Naive thymus-derived CD4-positive, alpha-beta T cell (primary cell): ENCODE measurements around the gene FAF1. TPM values are rescaled to one million over a fixed set of nuclear protein-coding genes. Genes with fewer than 3 reads are reported as not detected.
"Not testable (repeated sequence)": the region's sequence is repeated elsewhere in the genome, so short reads cannot be mapped to it uniquely, and the experiment has no call there.

Source experiments
- ATAC-seq: fragments of 150-1000 bp; cut with Tn5 transposase; 2 replicates; pipeline ENCODE4 v1.10.0; 2021; ENCODE audit warnings: mild to moderate bottlenecking, moderate library complexity
- CTCF ChIA-PET: fragments of 350-600 bp; sonication (Branson Sonifier 250); formaldehyde crosslinking; loops from one replicate; lab custom pipeline; 2021; ENCODE audit warnings: antibody characterized with exemption; lab: Charles Lee
- POLR2A ChIA-PET: fragments of 350-600 bp; sonication (Branson Sonifier 250); formaldehyde crosslinking; loops from one replicate; lab custom pipeline; 2021; ENCODE audit warnings: antibody characterized with exemption, inconsistent platforms; lab: Charles Lee
- DNase-seq, 9 donors: peaks; one replicate each; pipeline versions ENCODE4 v3.0.0 to v3.0.0-alpha.2; 2020 to 2022; ENCODE audit warnings: mixed read lengths in 1 of 9
- H3K27ac ChIP-seq: one replicate; pipeline ENCODE4 v1.7.0; 2013; ENCODE audit warnings: mild to moderate bottlenecking, low read depth, low read length, moderate library complexity
- H3K27me3 ChIP-seq, 2 donors: one replicate each; pipeline ENCODE4 v1.7.0; 2013; ENCODE audit warnings: low read length in 2 of 2, mild to moderate bottlenecking in 2 of 2, moderate library complexity in 2 of 2; ENCODE audit not compliant: control insufficient read depth in 2 of 2, insufficient read depth in 2 of 2
- H3K36me3 ChIP-seq, 3 experiments: 1 replicate in 2 of 3; 2 replicates in 1 of 3; pipeline ENCODE4 v1.7.0; 2013; ENCODE audit warnings: low read length in 3 of 3, mild to moderate bottlenecking in 3 of 3, moderate library complexity in 1 of 3; ENCODE audit not compliant: insufficient read depth in 3 of 3, control insufficient read depth in 2 of 3
- H3K4me1 ChIP-seq, 2 donors: one replicate each; pipeline ENCODE4 v1.7.0; 2013; ENCODE audit warnings: low read length in 2 of 2, mild to moderate bottlenecking in 2 of 2, moderate library complexity in 1 of 2; ENCODE audit not compliant: control insufficient read depth in 2 of 2, insufficient read depth in 2 of 2
- H3K4me3 ChIP-seq: 2 replicates; pipeline ENCODE4 v1.7.0; 2013; ENCODE audit warnings: mild to moderate bottlenecking, low read length
- H3K9me3 ChIP-seq, 3 experiments: 1 replicate in 2 of 3; 2 replicates in 1 of 3; pipeline ENCODE4 v1.7.0; 2013; ENCODE audit warnings: low read length in 3 of 3; ENCODE audit not compliant: control insufficient read depth in 2 of 3
- H3K27ac Mint-ChIP-seq, 9 donors: one replicate each; pipeline ENCODE4 v1.8.0; 2020 to 2022; ENCODE audit warnings: mixed read lengths in 9 of 9, mild to moderate bottlenecking in 8 of 9, moderate library complexity in 5 of 9, inconsistent platforms in 2 of 9
- H3K27me3 Mint-ChIP-seq, 5 donors: one replicate each; pipeline ENCODE4 v1.8.0; 2021 to 2022; ENCODE audit warnings: mixed read lengths in 5 of 5, mild to moderate bottlenecking in 1 of 5
- H3K36me3 Mint-ChIP-seq, 5 donors: one replicate each; pipeline ENCODE4 v1.8.0; 2020 to 2022; ENCODE audit warnings: mixed read lengths in 5 of 5, mild to moderate bottlenecking in 3 of 5, inconsistent platforms in 1 of 5
- H3K4me1 Mint-ChIP-seq, 7 donors: one replicate each; pipeline ENCODE4 v1.8.0; 2020 to 2022; ENCODE audit warnings: mixed read lengths in 7 of 7, mild to moderate bottlenecking in 3 of 7, inconsistent platforms in 1 of 7
- H3K4me3 Mint-ChIP-seq, 10 donors: one replicate each; pipeline ENCODE4 v1.8.0; 2020 to 2022; ENCODE audit warnings: mild to moderate bottlenecking in 10 of 10, mixed read lengths in 10 of 10, moderate library complexity in 6 of 10, inconsistent platforms in 2 of 10
- H3K9me3 Mint-ChIP-seq, 11 donors: one replicate each; pipeline ENCODE4 v1.8.0; 2020 to 2022; ENCODE audit warnings: mixed read lengths in 11 of 11, mild to moderate bottlenecking in 4 of 11, inconsistent platforms in 1 of 11, moderate library complexity in 1 of 11
- intact Hi-C, 2 donors: fragments of 100-400 bp; cut with micrococcal nuclease; formaldehyde crosslinking; loops; one replicate each; pipeline ENCODE4 v1.15.1; 2023
- polyA plus RNA-seq, 2 donors: library from polyadenylated mRNA; unstranded; fragments of 300-500 nt; fragmentation: Illumina TruSeq; gene quantifications; one replicate each; pipeline ENCODE4 v1.2.3, GENCODE V29; 2021
- total RNA-seq, 6 experiments: library from RNA in 5 of 6; stranded (reverse) in 5 of 6; gene quantifications; 1 replicate in 5 of 6; 2 replicates in 1 of 6; pipeline ENCODE4 v1.2.3 and lab custom pipeline; 2021 to 2026

FAF1 gene
- total and polyA plus RNA-seq, 7 experiments from 2014 or later: 36.9 to 66.6 (median 48.5) TPM

GRCh38 chr1:50893466-50893865, 66.6 kb downstream of the FAF1 start:
- ChIA-PET POLR2A (no interaction called here), CTCF (no interaction called here)
- Mint-ChIP-seq H3K4me3 (no peak overlapping the region), H3K36me3 (peaks cover 16 to 39% (median 33%) of the 10 kb centered on the region in 5 donors), H3K9me3 (peaks cover 0 to 15% (median 3%) of the 10 kb centered on the region in 11 donors), H3K27ac (no peak overlapping the region), H3K27me3 (no peaks in the 10 kb centered on the region), H3K4me1 (peaks cover 3 to 42% (median 34%) of the 10 kb centered on the region in 7 donors)
- ATAC-seq: no peak
- Histone ChIP-seq H3K27me3 (no peaks in the 10 kb centered on the region), H3K9me3 (no peaks in the 10 kb centered on the region), H3K27ac (no peak overlapping the region), H3K4me1 (no peaks in the 10 kb centered on the region), H3K36me3 (no peaks in the 10 kb centered on the region), H3K4me3 (no peak overlapping the region)
- DNase-seq: no peak
- intact Hi-C loops: no loop called here

- H3K9me3 ChIP-seq, H3K27ac Mint-ChIP-seq: not testable (repeated sequence)
Observed at GRCh38 chr1:50887555-50887954, 72.5 kb downstream of the FAF1 start.

GRCh38 chr1:50880373-50880772, 79.7 kb downstream of the FAF1 start:
- Histone ChIP-seq H3K4me3 (no peak overlapping the region), H3K27me3 (no peaks in the 10 kb centered on the region), H3K9me3 (no peaks in the 10 kb centered on the region), H3K36me3 (no peaks in the 10 kb centered on the region), H3K4me1 (no peaks in the 10 kb centered on the region), H3K27ac (no peak overlapping the region)
- no peak for ATAC-seq
- Mint-ChIP-seq H3K36me3 (peaks cover 3 to 31% (median 15%) of the 10 kb centered on the region in 5 donors), H3K4me3 (no peak overlapping the region), H3K9me3 (peaks cover 0 to 19% (median 8%) of the 10 kb centered on the region in 11 donors), H3K4me1 (peaks cover 0 to 51% (median 39%) of the 10 kb centered on the region in 7 donors), H3K27me3 (no peaks in the 10 kb centered on the region), H3K27ac (no peak overlapping the region)
- CTCF ChIA-PET: no interaction called here
- DNase-seq: no peak
- POLR2A ChIA-PET: no interaction called here
- intact Hi-C loops: no loop called here

More at GRCh38 chr1:50887555-50887954, 72.5 kb downstream of the FAF1 start:
- DNase-seq, H3K4me1 ChIP-seq, H3K27me3 ChIP-seq, CTCF ChIA-PET, H3K4me3 ChIP-seq, POLR2A ChIA-PET, intact Hi-C loops, H3K27ac ChIP-seq, H3K4me3 Mint-ChIP-seq, ATAC-seq, H3K27me3 Mint-ChIP-seq, H3K36me3 ChIP-seq: not testable (repeated sequence)
- H3K4me1 Mint-ChIP-seq: peaks cover 0 to 26% (median 15%) of the 10 kb centered on the region in 7 donors
- H3K36me3 Mint-ChIP-seq: peaks cover 12 to 27% (median 19%) of the 10 kb centered on the region in 5 donors
- H3K9me3 Mint-ChIP-seq: peaks cover 0 to 35% (median 16%) of the 10 kb centered on the region in 11 donors

GRCh38 chr1:50879137-50879536, 80.9 kb downstream of the FAF1 start:
- H3K4me3 Mint-ChIP-seq: no peak overlapping the region
- DNase-seq (no peak), ATAC-seq (no peak)
- no peaks in the 10 kb centered on the region for H3K27me3 Mint-ChIP-seq
- no peak overlapping the region for H3K27ac Mint-ChIP-seq
- H3K27me3 ChIP-seq: no peaks in the 10 kb centered on the region
- intact Hi-C loops: loop anchor here in 1 of 2 donors (10.0 kb wide), 1 partner anchor 46 kb away; no protein-coding TSS in a partner anchor
- no peaks in the 10 kb centered on the region for H3K4me1 ChIP-seq
- peaks cover 3 to 23% (median 6%) of the 10 kb centered on the region in 5 donors for H3K36me3 Mint-ChIP-seq
- peaks cover 0 to 9% (median 1%) of the 10 kb centered on the region in 11 donors for H3K9me3 Mint-ChIP-seq
- H3K4me1 Mint-ChIP-seq: peaks cover 0 to 49% (median 30%) of the 10 kb centered on the region in 7 donors
- H3K27ac ChIP-seq: no peak overlapping the region
- POLR2A ChIA-PET: interaction anchor here (0.7 kb wide), 1 partner anchor 87 kb away, joined by 3 read pairs; no protein-coding TSS in a partner anchor
- CTCF ChIA-PET: interaction anchor here (0.6 kb wide), 1 partner anchor 10 kb away, joined by 3 read pairs; no protein-coding TSS in a partner anchor
- no peaks in the 10 kb centered on the region for H3K9me3 ChIP-seq
- H3K36me3 ChIP-seq: no peaks in the 10 kb centered on the region
- no peak overlapping the region for H3K4me3 ChIP-seq

- Histone ChIP-seq H3K36me3 (no peaks in the 10 kb centered on the region), H3K9me3 (no peaks in the 10 kb centered on the region), H3K4me3 (no peak overlapping the region), H3K27ac (no peak overlapping the region), H3K27me3 (no peaks in the 10 kb centered on the region), H3K4me1 (no peaks in the 10 kb centered on the region)
- Mint-ChIP-seq H3K27ac (no peak overlapping the region), H3K27me3 (no peaks in the 10 kb centered on the region), H3K4me1 (peaks cover 3 to 49% (median 26%) of the 10 kb centered on the region in 7 donors), H3K36me3 (peaks cover 3 to 19% (median 4%) of the 10 kb centered on the region in 5 donors), H3K9me3 (peaks cover 0 to 5% (median under 1%) of the 10 kb centered on the region in 11 donors), H3K4me3 (no peak overlapping the region)
- intact Hi-C loops: loop anchor here in 1 of 2 donors (10.0 kb wide), 1 partner anchor 46 kb away; no protein-coding TSS in a partner anchor
- ATAC-seq (no peak), DNase-seq (no peak)
- ChIA-PET POLR2A (interaction anchor here (0.7 kb wide), 1 partner anchor 88 kb away, joined by 3 read pairs; no protein-coding TSS in a partner anchor), CTCF (interaction anchor here (0.6 to 0.7 kb wide), 2 partner anchors 183 to 323 kb away, joined by 3 to 4 read pairs; no protein-coding TSS in a partner anchor)
Observed at GRCh38 chr1:50878434-50878833, 81.6 kb downstream of the FAF1 start.

- ATAC-seq (no peak), DNase-seq (no peak)
- Mint-ChIP-seq H3K36me3 (peaks cover 0 to 15% (median 0%) of the 10 kb centered on the region in 5 donors), H3K4me1 (peaks cover 6 to 49% (median 21%) of the 10 kb centered on the region in 7 donors), H3K27me3 (no peaks in the 10 kb centered on the region), H3K27ac (no peak overlapping the region), H3K9me3 (peaks cover 0 to 1% (median 0%) of the 10 kb centered on the region in 11 donors), H3K4me3 (no peak overlapping the region)
- H3K9me3 ChIP-seq: no peaks in the 10 kb centered on the region
- no peaks in the 10 kb centered on the region for H3K36me3 ChIP-seq
- ChIA-PET CTCF (interaction anchor here (0.6 kb wide), 1 partner anchor 324 kb away, joined by 4 read pairs; no protein-coding TSS in a partner anchor), POLR2A (no interaction called here)
- H3K27ac ChIP-seq: no peak overlapping the region
- no peaks in the 10 kb centered on the region for H3K27me3 ChIP-seq
- H3K4me1 ChIP-seq: no peaks in the 10 kb centered on the region
- intact Hi-C loops: loop anchor here in 1 of 2 donors (10.0 kb wide), 1 partner anchor 47 kb away; no protein-coding TSS in a partner anchor
- no peak overlapping the region for H3K4me3 ChIP-seq
Observed at GRCh38 chr1:50877641-50878040, 82.4 kb downstream of the FAF1 start.
